Subcutaneous adipose tissue (tissue), 4 donors: ENCODE data around the gene DHRSX. TPM values are rescaled to one million over a fixed set of nuclear protein-coding genes. Genes with fewer than 3 reads are reported as not detected.

Experiments
- total RNA-seq, 4 donors: library from RNA; depleted of rRNA; stranded (reverse); fragments of >200 nt; gene quantifications; one replicate each; pipeline ENCODE4 v1.1.0, GENCODE V29; 2016
- TF ChIP-seq, protein P1 (sequence below): fragments of 450-650 bp; IDR thresholded peaks from one replicate; pipeline ENCODE4 v1.5.1; 2016; ENCODE audit warnings: low read depth, mild to moderate bottlenecking, control low read depth, antibody characterized with exemption, moderate library complexity

The DHRSX gene
- total RNA-seq, 4 donors from 2014 or later: 17.0 to 34.2 (median 24.5) TPM

DNA sequence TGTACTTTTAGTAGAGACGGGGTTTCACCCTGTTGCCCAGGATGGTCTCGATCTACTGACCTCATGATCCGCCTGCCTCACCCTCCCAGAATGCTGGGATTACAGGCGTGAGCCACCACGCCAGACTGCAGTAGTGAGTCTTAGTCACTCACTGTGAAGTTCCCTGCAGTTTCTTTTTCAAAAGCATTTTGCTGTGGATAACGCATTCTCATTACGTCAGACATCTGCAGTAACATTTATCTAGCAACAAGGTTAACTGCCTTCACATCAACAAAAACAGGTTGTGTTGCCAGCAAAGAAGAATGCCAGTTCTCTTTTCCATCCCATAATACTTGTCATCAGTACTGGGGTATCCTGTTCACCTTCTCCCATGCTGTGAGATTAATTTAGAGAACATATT is 164.6 kb downstream of the DHRSX start:
- TF ChIP-seq, protein P1, sequence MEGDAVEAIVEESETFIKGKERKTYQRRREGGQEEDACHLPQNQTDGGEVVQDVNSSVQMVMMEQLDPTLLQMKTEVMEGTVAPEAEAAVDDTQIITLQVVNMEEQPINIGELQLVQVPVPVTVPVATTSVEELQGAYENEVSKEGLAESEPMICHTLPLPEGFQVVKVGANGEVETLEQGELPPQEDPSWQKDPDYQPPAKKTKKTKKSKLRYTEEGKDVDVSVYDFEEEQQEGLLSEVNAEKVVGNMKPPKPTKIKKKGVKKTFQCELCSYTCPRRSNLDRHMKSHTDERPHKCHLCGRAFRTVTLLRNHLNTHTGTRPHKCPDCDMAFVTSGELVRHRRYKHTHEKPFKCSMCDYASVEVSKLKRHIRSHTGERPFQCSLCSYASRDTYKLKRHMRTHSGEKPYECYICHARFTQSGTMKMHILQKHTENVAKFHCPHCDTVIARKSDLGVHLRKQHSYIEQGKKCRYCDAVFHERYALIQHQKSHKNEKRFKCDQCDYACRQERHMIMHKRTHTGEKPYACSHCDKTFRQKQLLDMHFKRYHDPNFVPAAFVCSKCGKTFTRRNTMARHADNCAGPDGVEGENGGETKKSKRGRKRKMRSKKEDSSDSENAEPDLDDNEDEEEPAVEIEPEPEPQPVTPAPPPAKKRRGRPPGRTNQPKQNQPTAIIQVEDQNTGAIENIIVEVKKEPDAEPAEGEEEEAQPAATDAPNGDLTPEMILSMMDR: no peak

DNA sequence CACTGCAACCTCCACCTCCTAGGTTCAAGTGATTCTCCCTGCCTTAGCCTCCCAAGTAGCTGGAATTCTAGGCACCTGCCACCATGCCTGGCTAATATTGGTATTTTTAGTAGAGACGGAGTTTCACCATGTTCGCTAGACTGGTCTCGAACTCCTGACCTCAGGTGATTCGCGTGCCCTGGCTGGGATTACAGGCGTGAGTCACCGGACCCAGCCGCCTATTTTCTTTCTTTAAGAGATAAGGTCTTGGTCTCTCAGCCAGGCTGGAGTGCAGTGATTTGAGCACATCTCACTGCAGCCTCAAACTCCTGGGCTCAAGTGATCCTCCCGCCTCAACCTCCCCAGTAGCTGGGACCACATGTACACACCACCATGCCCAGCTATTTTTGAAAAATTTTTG is 166.5 kb downstream of the DHRSX start:
- TF ChIP-seq, protein P1: no peak

- TF ChIP-seq, protein P1: no peak
Observed at GRCh38 chrX:2332252-2332651, 168.5 kb downstream of the DHRSX start.

- TF ChIP-seq, protein P1: no peak
Observed at GRCh38 chrX:2330910-2331309, 169.9 kb downstream of the DHRSX start.

GRCh38 chrX:2330487-2330886 is 170.3 kb downstream of the DHRSX start:
- TF ChIP-seq, protein P1: no peak

GRCh38 chrX:2327423-2327822 is 173.4 kb downstream of the DHRSX start:
- TF ChIP-seq, protein P1: no peak

- TF ChIP-seq, protein P1: no peak
Observed at GRCh38 chrX:2325076-2325784, 175.5 kb downstream of the DHRSX start.
